Fibroblast of mammary gland (primary cell): ENCODE data around the gene CORO2A.

Experiments used
- DNase-seq: peaks from one replicate; pipeline ENCODE4 v3.0.0-alpha.2; 2010; ENCODE audit warnings: low read depth
- H3K4me3 ChIP-seq: 2 replicates; pipeline ENCODE4 v1.5.1; 2011; ENCODE audit warnings: low read depth, mild to moderate bottlenecking, low read length, moderate library complexity; ENCODE audit not compliant: control insufficient read depth
- TF ChIP-seq, protein P1 (sequence below): conservative IDR thresholded peaks from 2 replicates; pipeline ENCODE4 v1.5.1; 2011; ENCODE audit warnings: low read depth, low read length, inconsistent platforms; ENCODE audit not compliant: control insufficient read depth, insufficient read depth

CORO2A gene

DNA sequence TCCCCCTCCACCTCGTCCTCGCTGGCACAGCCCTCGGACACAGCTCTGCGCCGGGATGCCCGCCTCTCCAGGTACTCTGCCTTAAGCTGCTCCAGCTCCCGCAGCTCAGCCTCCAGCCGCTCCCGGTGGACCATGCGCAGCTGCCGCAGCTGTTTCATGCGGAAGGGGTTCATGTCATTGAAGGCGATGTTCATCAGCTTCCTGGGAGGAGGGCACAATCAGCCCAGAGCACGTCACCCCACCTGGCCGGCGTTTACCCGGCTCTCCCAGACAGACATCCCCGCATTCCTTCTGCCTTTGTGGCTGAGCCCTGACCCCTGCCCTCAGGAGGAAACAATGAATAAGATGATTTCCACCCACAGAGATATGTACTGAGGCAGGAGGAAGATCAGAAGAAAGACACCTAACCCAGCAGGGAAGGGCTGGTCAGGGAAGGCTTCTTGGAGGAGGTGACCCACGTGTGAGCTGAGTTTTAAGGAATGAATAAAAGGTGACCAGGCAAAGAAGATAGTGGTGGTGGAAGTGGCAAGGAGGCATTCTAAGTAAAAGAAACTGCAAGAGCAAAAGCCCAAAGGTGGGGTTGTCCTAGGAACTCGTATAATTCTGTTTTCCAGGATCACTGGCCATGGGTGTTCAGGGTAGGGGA is 7.1 kb upstream of the CORO2A start:
- TF ChIP-seq, protein P1, sequence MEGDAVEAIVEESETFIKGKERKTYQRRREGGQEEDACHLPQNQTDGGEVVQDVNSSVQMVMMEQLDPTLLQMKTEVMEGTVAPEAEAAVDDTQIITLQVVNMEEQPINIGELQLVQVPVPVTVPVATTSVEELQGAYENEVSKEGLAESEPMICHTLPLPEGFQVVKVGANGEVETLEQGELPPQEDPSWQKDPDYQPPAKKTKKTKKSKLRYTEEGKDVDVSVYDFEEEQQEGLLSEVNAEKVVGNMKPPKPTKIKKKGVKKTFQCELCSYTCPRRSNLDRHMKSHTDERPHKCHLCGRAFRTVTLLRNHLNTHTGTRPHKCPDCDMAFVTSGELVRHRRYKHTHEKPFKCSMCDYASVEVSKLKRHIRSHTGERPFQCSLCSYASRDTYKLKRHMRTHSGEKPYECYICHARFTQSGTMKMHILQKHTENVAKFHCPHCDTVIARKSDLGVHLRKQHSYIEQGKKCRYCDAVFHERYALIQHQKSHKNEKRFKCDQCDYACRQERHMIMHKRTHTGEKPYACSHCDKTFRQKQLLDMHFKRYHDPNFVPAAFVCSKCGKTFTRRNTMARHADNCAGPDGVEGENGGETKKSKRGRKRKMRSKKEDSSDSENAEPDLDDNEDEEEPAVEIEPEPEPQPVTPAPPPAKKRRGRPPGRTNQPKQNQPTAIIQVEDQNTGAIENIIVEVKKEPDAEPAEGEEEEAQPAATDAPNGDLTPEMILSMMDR: no peak
- H3K4me3 ChIP-seq: no peak overlapping the region
- no peak for DNase-seq

DNA sequence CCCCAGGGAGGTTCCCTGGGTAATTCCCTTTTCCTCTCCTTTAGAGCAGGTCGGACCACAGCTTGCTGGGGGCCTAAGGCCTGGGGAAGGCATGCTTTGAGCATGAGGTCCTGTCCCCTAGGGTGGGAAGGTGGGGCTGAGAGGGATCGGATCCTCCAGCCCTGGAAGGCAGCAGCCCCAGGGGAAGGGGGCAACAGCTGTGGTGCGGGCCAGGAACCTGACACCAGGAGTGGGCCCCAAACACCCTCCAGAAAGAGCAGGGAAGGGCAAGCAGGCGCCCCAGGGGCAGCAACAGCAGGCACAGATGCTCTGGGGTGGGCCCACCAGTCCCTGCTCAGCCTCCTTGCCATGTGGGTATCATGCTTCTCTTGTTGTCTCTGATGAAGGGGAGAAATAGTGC is 3.2 kb upstream of the CORO2A start:
- no peak for DNase-seq
- H3K4me3 ChIP-seq: no peak overlapping the region
- TF ChIP-seq, protein P1: no peak

DNA sequence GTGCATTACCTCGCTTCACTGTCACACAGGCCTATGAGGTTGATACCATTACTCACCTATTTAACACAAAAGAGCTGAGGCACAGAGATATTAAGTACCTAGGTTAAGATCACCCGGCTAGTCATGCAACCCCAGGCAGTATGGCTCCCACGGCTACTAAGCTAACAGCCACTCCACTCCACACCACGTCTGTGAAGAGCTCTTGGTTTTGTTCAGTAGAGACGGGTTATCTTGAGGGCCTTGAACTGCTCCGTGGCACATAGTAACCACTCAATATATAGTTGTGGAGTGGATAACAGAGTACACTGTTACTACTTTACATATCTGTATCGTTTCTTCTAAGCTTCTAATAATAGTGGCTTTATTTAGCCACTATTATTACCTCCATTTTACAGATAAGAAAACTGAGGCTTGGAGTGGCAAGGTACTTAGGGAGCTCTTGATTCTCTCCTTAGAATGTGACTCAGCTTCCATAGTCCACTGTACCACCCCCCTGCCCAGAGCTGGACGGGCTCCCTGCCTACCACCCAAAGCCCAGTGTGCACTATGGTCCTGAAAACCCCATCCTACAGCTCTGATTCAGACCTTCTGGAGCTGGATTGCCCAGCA is 1.0 kb upstream of the CORO2A start:
- TF ChIP-seq, protein P1: no peak
- DNase-seq: no peak
- peak overlapping the region; percentile 63 for H3K4me3 ChIP-seq

DNA sequence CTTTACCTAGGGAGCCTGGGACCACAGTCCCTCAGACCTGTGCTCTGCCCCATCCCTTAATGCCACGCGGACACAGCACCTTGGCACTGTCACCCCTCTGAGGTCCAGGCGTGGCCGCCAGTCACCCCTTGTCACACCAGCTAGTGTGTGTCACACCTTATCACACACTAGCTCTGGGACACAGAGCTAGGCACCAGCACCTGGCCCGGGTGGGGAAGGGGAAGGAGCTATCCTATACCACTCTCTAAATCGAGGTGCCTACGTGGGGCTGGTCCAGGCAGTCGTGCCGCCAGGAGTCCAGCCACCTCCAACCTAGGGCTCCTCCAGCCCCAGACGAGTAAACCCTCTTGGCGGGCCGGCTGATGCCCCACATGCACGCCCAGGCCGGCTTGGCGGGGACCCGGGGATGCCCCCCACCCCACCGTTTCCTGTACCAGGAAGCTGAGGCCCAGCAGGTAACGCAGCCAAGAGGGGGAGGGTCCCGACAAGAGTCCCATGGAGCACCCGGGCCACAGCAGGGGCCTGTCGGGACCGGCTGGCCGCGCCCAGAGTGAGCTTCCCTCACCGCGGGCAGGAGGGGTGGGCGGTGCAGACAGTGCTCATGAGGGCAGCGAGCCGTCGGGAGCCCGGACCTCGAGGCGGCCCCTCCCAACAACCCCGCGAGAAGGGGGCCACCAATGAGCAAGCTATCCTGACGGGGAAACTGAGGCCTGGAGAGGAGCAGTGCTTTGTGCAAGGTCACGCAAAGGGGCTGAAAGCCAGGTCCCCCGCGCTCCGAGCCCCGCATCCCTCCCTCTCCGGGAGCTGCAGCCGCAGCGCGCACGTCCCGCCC is 550 bp downstream of the CORO2A start:
- DNase-seq: no peak
- peak overlapping the region; percentile 45 for H3K4me3 ChIP-seq
- TF ChIP-seq, protein P1: no peak

DNA sequence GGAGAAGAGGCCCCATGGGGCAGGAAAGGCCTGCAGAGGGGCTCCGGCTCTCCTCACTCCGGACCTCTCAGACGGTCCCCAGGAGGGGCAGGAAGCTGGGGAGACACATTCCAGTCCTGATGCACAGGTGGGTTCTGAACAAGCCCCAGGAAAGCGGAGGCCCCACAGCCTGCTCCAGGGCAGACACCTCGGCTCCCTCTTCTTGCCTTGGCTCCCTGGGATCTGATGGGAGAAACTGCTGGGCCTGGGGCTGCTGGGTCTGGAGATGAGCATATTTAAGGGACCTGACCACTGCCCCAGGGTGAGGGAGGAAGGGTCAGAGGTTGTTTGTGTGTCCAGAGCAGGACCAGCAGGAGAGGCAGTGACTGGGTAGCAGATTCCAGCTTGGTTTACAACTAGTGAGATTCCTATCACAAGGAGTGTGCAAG is 1.2 kb downstream of the CORO2A start:
- no peak overlapping the region for H3K4me3 ChIP-seq
- no peak for DNase-seq
- TF ChIP-seq, protein P1: no peak

DNA sequence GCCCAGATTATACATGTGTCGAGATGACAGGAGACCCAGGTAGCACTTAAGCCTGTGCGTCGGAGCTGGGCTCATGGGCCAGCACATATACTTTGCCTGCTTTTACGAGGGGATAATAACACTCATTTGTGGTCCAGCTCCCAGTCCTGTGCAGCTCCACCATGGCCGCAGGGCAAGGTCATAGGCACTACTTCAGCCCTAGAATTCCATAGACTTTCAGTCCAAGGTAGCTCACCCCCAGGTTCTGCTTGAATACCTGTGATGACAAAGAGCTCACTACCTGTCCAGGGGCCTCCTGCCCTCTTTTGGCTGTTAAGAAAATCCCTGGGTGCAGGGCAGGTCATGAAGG is 1.7 kb downstream of the CORO2A start:
- DNase-seq: no peak
- TF ChIP-seq, protein P1: no peak
- no peak overlapping the region for H3K4me3 ChIP-seq
